Measurements from ENCODE around the gene CHMP1B.

Gene CHMP1B

DNA sequence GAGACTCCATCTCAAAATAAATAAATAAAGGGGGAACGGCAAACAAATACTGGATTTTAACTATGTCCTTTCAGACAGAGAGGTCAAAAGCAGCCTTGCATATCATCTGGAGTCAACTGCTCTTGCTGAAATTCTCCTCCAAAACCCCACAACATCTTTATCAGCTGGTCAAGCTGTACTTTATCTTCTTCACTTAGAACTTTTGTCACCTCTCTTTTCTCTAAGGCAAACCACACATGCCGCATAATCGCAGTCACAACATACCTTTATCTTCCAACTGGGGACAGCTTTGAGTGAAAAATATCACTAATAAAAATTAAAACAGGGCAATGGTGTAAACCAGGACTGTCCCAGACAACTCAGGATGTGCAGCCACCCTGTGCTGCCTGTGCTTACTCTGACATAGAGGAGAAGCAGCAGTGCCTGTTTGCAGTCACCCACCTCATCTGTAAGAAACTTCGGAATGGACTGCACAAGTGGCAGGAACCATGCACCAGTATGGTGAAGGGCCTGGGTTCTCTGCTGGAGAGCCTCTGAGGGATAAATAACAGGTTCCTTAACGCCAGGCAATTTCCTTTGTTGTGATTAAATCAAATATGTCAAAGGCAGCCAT is 50.7 kb downstream of the CHMP1B start:
- DNase-seq (ENCODE audit: low read depth in 2 of 2, low spot score in 1 of 2): no peak

DNA sequence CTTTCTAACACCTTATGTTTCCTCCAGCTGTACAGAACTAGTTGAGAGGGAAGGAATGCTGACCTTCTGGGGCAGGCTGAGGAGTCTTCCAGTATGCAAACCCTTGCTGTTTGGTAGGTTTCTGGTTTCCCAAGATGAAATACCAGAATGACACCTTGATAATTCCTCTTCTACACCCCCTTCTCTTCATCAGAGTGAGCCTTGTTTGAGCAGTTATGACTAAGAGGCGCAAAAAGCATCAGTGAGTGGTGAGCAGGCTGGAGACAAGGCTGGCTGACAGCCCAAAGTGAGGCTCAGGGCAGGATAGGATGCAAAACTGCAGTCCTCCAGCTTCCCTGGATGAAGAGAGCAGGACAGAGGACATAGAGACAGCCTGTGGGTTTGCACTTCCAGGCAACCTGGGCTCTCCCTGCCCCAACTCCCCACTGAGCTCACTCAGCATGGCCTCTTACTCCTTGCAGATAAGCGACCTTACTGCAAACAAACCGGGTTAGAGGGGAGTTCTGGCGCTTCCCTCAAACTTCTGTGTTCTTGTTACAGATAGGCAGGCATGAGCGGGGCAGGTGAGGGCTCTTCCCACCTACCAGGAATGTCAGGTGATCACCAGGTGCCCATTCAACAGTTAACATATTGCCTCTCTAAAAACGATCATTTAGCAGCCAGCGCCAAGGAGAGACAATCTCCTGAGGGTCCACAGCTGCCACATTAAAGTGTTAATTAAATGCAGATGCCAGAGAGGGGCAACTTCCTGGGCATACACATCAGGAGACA is 51.5 kb downstream of the CHMP1B start:
- DNase-seq (ENCODE audit: low read depth in 2 of 2, low spot score in 1 of 2): no peak

Measured in stimulated activated CD8-positive, alpha-beta memory T cell treated with anti-CD3 and anti-CD28 coated beads, Interleukin-4, amount 100 ng/mL, for 1 hour (primary cell).